Measurements from ENCODE around the gene CPN2.

Gene CPN2

DNA sequence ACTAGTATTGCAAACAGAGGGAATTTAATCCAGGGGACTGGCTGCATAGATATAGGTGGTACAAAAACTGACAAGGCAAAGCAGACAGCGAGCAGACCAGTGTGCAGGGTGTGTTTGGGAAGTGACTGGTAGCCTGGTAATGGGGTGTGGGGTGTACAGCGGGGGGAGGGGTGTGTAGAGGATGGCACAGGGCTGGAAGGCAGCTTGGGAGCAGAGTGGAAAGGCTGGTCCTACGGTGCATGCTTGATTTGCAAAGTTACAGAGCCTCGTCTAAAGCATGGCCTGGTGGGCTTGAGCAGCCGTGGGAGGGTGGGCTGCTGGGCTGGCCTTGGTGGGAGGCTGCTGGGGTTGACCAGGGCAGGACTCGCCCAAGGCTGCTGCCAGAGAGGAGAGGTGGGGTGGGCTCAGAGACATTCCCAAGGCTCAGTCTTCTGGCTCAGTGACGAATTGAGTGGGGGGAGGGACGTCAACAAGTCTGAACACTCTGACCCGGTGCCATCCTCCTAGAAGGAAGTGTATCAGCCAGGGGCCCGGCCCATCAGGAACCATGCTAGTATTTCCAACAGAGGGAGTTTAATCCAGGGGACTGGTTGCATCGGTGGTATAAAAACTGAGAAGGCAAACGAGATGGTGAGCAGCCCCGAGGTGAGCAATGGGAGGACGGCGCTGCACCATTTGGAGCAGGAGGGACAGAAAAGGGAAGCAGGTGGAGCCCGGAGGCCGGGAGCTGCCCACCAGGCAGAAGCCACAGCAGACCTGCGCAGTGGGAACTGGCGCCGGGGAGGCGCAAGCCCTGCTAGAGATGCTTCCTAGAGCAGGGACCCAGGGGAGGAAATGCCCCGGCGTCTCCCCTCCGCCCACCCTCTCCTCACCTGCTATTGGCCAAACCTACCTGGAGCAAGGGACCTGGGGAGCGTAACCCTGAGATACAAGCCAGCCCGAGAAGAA lies 29.2 kb downstream of the CPN2 start:
- Histone ChIP-seq H3F3A (ENCODE audit: low read depth) (peaks cover 5% of the 10 kb centered on the region), H3K27me3 (ENCODE audit: insufficient read depth, low read length, poor library complexity, severe bottlenecking) (no peaks in the 10 kb centered on the region), H4K20me1 (ENCODE audit: insufficient read depth, low read length, poor library complexity, severe bottlenecking) (no peaks in the 10 kb centered on the region), H3K4me2 (ENCODE audit: low read depth, low read length, poor library complexity, severe bottlenecking) (no peak overlapping the region), H3K36me3 (ENCODE audit: insufficient read depth, low read length) (no peaks in the 10 kb centered on the region), H2AFZ (ENCODE audit: low read length) (no peak overlapping the region), H3K9me2 (replicated peaks; ENCODE audit: low read depth, low read length) (no peaks in the 10 kb centered on the region), H3K4me3 (ENCODE audit: low read length, poor library complexity, severe bottlenecking) (no peak overlapping the region), H3K79me2 (ENCODE audit: insufficient read depth, low read length) (no peaks in the 10 kb centered on the region), H3K9ac (ENCODE audit: low read depth, low read length, poor library complexity, severe bottlenecking) (no peak overlapping the region), H3K9me3 (ENCODE audit: insufficient read depth, low read depth, low read length) (peaks cover 11% of the 10 kb centered on the region; the same call in 1 of the 2 replicates), H3K4me1 (ENCODE audit: insufficient read depth, low read length, poor library complexity, severe bottlenecking) (no peaks in the 10 kb centered on the region)
- TF ChIP-seq EZH2phosphoT487 (IDR thresholded peaks at IDR 0.05; ENCODE audit: borderline replicate concordance), result no peak
- TF ChIP-seq, protein P1, sequence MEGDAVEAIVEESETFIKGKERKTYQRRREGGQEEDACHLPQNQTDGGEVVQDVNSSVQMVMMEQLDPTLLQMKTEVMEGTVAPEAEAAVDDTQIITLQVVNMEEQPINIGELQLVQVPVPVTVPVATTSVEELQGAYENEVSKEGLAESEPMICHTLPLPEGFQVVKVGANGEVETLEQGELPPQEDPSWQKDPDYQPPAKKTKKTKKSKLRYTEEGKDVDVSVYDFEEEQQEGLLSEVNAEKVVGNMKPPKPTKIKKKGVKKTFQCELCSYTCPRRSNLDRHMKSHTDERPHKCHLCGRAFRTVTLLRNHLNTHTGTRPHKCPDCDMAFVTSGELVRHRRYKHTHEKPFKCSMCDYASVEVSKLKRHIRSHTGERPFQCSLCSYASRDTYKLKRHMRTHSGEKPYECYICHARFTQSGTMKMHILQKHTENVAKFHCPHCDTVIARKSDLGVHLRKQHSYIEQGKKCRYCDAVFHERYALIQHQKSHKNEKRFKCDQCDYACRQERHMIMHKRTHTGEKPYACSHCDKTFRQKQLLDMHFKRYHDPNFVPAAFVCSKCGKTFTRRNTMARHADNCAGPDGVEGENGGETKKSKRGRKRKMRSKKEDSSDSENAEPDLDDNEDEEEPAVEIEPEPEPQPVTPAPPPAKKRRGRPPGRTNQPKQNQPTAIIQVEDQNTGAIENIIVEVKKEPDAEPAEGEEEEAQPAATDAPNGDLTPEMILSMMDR (conservative IDR thresholded peaks at IDR 0.05; ENCODE audit: low read length), result no peak

DNA sequence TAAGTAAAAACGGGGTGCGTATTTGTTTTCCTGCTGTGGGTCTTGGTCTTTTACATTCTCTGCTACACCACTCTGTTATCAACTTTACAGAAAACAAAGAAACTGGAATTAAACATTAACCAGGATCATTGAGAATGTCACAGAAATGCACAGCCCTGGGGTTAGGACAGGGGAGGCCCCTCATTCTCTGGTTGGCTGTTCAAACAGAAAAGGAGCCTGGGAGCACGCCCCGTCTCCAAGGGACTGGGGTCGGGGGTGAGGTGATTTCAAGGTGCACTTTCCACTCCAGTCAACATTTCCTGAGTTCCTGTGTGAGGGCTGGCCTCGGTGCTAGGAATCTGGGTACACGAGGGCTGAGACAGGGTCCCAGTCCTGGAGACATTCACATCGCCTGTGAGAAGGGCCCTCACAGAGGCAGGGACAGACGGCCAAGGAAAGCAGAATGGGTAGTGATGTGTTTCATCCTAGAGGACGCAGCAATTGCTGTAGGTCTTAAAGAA lies 30.3 kb downstream of the CPN2 start:
- Histone ChIP-seq H3K4me1 (ENCODE audit: insufficient read depth, low read length, poor library complexity, severe bottlenecking) (no peaks in the 10 kb centered on the region), H3K4me3 (ENCODE audit: low read length, poor library complexity, severe bottlenecking) (no peak overlapping the region), H3K9me2 (replicated peaks; ENCODE audit: low read depth, low read length) (no peaks in the 10 kb centered on the region), H3K36me3 (ENCODE audit: insufficient read depth, low read length) (no peaks in the 10 kb centered on the region), H3F3A (ENCODE audit: low read depth) (no peaks in the 10 kb centered on the region), H3K4me2 (ENCODE audit: low read depth, low read length, poor library complexity, severe bottlenecking) (no peak overlapping the region), H3K27me3 (ENCODE audit: insufficient read depth, low read length, poor library complexity, severe bottlenecking) (no peaks in the 10 kb centered on the region), H3K9ac (ENCODE audit: low read depth, low read length, poor library complexity, severe bottlenecking) (no peak overlapping the region), H3K79me2 (ENCODE audit: insufficient read depth, low read length) (no peaks in the 10 kb centered on the region), H2AFZ (ENCODE audit: low read length) (no peak overlapping the region), H3K9me3 (ENCODE audit: insufficient read depth, low read depth, low read length) (peaks cover 11% of the 10 kb centered on the region; the same call in 1 of the 2 replicates), H4K20me1 (ENCODE audit: insufficient read depth, low read length, poor library complexity, severe bottlenecking) (no peaks in the 10 kb centered on the region)
- TF ChIP-seq, protein P1 (conservative IDR thresholded peaks at IDR 0.05; ENCODE audit: low read length), result no peak
- TF ChIP-seq EZH2phosphoT487 (IDR thresholded peaks at IDR 0.05; ENCODE audit: borderline replicate concordance), result no peak

DNA sequence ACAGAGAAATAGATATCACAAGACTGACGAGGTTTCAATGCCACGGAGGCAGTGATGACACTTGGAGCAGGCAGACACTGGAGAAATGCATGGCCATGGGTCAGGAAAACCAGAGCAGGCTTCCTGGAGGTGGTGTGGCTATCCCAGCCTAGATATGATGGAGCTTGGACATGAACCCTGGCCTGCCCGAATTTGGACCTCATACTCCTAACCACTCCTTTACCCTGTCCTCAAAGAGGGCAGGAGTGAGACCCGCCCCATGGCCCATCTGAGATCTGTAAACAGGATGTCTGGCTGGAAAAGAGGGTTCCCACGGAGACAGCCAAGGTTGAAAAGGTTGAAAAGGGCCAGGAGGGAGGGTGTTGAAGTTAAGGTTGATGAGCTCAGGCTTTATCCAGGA lies 31.0 kb downstream of the CPN2 start:
- Histone ChIP-seq H3K4me1 (ENCODE audit: insufficient read depth, low read length, poor library complexity, severe bottlenecking) (peaks cover 3% of the 10 kb centered on the region), H4K20me1 (ENCODE audit: insufficient read depth, low read length, poor library complexity, severe bottlenecking) (no peaks in the 10 kb centered on the region), H3K36me3 (ENCODE audit: insufficient read depth, low read length) (no peaks in the 10 kb centered on the region), H3K9me3 (ENCODE audit: insufficient read depth, low read depth, low read length) (peaks cover 11% of the 10 kb centered on the region; the same call in 1 of the 2 replicates), H2AFZ (ENCODE audit: low read length) (no peak overlapping the region), H3K4me3 (ENCODE audit: low read length, poor library complexity, severe bottlenecking) (no peak overlapping the region), H3K9ac (ENCODE audit: low read depth, low read length, poor library complexity, severe bottlenecking) (no peak overlapping the region), H3F3A (ENCODE audit: low read depth) (no peaks in the 10 kb centered on the region), H3K4me2 (ENCODE audit: low read depth, low read length, poor library complexity, severe bottlenecking) (no peak overlapping the region), H3K79me2 (ENCODE audit: insufficient read depth, low read length) (no peaks in the 10 kb centered on the region), H3K9me2 (replicated peaks; ENCODE audit: low read depth, low read length) (no peaks in the 10 kb centered on the region), H3K27me3 (ENCODE audit: insufficient read depth, low read length, poor library complexity, severe bottlenecking) (no peaks in the 10 kb centered on the region)
- TF ChIP-seq, protein P1 (conservative IDR thresholded peaks at IDR 0.05; ENCODE audit: low read length), result no peak
- TF ChIP-seq EZH2phosphoT487 (IDR thresholded peaks at IDR 0.05; ENCODE audit: borderline replicate concordance), result no peak
